ENCODE data around the gene AUTS2. TPM values are rescaled to one million over a fixed set of nuclear protein-coding genes. Genes with fewer than 3 reads are reported as not detected.
A peak's percentile ranks its signal among the peaks of the same experiment; 100 is the strongest.

AUTS2 gene
- total and polyA plus RNA-seq, 11 donors, result 3.4 to 14.0 (median 7.3) TPM

DNA sequence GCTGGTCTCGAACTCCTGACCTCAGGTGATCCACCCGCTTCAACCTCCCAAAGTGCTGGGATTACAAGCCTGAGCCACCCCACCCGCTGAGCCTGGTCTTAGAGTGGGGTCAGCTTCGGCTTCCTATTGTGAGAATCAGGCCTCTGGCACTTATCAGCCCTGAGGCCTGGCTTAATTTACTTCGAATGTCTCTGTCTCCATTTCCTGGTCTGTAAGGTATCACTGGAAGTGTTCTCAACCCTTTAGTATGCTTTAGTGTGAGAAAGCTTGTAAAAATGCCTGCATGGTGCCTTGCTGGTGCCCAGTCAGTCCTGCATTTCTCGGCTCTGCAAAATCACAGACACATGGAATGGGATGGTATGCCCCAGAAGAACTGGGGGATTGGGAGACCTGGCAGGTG is 862.3 kb downstream of the AUTS2 start:
- H3K4me3 ChIP-seq, result no peak overlapping the region
- TF ChIP-seq POLR2A (IDR thresholded peaks at IDR 0.05), result no peak
- TF ChIP-seq, protein P1, sequence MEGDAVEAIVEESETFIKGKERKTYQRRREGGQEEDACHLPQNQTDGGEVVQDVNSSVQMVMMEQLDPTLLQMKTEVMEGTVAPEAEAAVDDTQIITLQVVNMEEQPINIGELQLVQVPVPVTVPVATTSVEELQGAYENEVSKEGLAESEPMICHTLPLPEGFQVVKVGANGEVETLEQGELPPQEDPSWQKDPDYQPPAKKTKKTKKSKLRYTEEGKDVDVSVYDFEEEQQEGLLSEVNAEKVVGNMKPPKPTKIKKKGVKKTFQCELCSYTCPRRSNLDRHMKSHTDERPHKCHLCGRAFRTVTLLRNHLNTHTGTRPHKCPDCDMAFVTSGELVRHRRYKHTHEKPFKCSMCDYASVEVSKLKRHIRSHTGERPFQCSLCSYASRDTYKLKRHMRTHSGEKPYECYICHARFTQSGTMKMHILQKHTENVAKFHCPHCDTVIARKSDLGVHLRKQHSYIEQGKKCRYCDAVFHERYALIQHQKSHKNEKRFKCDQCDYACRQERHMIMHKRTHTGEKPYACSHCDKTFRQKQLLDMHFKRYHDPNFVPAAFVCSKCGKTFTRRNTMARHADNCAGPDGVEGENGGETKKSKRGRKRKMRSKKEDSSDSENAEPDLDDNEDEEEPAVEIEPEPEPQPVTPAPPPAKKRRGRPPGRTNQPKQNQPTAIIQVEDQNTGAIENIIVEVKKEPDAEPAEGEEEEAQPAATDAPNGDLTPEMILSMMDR (IDR thresholded peaks at IDR 0.05), result no peak
- ATAC-seq, result no peak

DNA sequence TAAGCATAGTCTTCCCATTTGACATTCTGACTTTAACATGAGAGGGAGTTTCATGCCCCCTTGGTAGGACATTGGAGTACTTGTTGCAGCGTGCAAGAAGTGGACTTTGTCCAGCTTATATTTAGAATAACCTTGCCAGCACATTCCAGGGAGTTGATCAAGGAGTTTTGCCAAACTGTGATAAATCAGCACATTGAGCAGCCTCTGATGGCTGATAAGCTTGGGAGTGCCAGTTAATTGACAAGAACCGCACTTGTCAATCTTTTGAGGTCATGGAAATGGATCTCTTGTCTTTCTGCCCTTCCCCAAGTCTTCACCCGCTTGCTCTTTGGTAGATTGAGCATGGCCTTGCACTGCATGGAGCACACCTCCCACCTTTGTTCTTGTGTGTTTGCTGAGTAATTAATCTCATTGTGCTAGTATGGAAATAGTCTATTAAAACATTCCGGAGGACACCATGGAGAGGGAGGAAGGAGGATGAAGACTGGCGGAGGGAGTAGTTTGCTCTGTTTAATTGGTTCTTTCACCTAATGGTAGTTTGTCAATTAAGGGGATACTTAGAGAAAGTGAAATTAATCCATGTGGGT is 865.2 kb downstream of the AUTS2 start:
- 86 to 94% (median 90%) methylated on average over 5 of the region's 5 CpGs for WGBS, 4 donors
- TF ChIP-seq, protein P1 (IDR thresholded peaks at IDR 0.05), result no peak
- no peak for TF ChIP-seq POLR2A (IDR thresholded peaks at IDR 0.05)
- intact Hi-C loops (cut with DNase I), result no loop called here
- Histone ChIP-seq H3K4me1 (peaks cover 0 to 9% (median 1%) of the 10 kb centered on the region in 12 donors), H3K27ac (no peak overlapping the region), H3K9me3 (no peaks in the 10 kb centered on the region), H3K36me3 (no peaks in the 10 kb centered on the region), H3K4me3 (no peak overlapping the region), H3K27me3 (no peaks in the 10 kb centered on the region)
- DNase-seq (no peak), ATAC-seq (peak in 1 of 4 donors; percentile 48)

More for the DNA sequence above, 862.3 kb downstream of the AUTS2 start:
- DNase-seq, result no peak
- Histone ChIP-seq H3K9me3 (no peaks in the 10 kb centered on the region), H3K27me3 (no peaks in the 10 kb centered on the region), H3K4me1 (peaks cover 0 to 17% (median 6%) of the 10 kb centered on the region in 12 donors), H3K36me3 (no peaks in the 10 kb centered on the region), H3K27ac (no peak overlapping the region)
- 92 to 98% (median 96%) methylated on average over 6 of the region's 6 CpGs for WGBS, 4 donors
- intact Hi-C loops (cut with DNase I), result no loop called here

DNA sequence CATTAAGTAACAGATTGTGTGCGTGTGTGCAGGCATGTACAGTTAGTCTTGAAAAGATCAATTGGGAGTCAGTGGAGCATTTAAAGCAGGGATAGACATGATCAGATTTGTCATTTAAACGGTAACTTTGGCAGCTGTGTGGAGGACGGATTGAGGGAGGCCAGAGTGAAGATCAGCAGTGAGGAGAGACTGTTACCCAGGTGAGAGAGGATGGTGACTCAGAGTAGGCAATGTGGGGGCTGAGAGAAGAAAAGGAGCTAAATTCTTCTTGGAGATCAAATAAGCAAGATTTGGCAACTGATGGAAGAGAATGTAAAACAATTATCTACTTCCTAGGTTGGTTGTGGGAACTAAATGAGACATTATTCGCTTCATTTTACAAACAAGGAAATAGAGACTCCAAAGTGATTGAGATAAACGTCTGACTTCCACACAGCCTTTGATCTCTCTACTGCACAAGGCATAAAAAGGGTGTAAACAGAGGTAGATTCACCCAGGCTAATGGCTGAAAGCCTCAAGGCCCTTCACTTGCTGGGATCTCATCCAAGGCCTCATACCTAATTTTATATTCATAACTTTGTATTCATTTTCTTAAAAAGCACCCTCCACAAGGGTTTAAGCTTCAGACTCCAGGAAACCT is 868.6 kb downstream of the AUTS2 start:
- no peaks in the 10 kb centered on the region for H3K27me3 ChIP-seq
- no peak for ATAC-seq
- no peak for DNase-seq
- no peaks in the 10 kb centered on the region for H3K9me3 ChIP-seq
- no peak overlapping the region for H3K4me3 ChIP-seq
- no peak overlapping the region for H3K27ac ChIP-seq
- no peaks in the 10 kb centered on the region for H3K36me3 ChIP-seq
- intact Hi-C loops (cut with DNase I), result no loop called here
- TF ChIP-seq, protein P1 (IDR thresholded peaks at IDR 0.05), result no peak
- no peak for TF ChIP-seq POLR2A (IDR thresholded peaks at IDR 0.05)
- WGBS, 4 donors, result 81 to 89% (median 82%) methylated on average over 5 of the region's 5 CpGs
- peaks cover 0 to 4% (median 0%) of the 10 kb centered on the region in 12 donors for H3K4me1 ChIP-seq

DNA sequence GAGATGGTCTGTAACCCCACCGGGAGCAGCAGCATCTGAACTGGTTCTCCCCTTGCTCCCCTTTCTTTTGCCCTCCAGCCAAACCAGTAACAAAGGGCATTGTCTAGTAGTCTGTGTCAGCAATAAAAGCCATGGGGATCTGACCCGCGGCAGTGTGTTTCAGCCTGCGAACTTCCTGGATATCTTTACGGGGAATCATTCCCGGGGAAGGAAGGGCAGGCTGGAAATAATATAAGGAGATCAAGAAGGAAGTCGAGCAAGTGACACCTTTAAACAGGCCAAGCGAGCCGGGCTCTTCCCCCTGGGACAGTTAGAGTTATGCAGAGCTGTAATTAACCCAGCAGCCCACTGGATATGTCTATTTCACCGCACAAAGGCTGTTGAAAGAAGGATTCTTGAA is 872.5 kb downstream of the AUTS2 start:
- ATAC-seq (no peak), DNase-seq (no peak)
- intact Hi-C loops (cut with DNase I), result loop anchor here in 2 of 10 donors (10.0 kb wide), 2 partner anchors 216 to 224 kb away; no protein-coding TSS in a partner anchor
- Histone ChIP-seq H3K4me1 (peaks cover 0 to 14% (median 5%) of the 10 kb centered on the region in 12 donors), H3K27ac (no peak overlapping the region), H3K36me3 (no peaks in the 10 kb centered on the region), H3K27me3 (no peaks in the 10 kb centered on the region), H3K4me3 (no peak overlapping the region), H3K9me3 (no peaks in the 10 kb centered on the region)
- TF ChIP-seq, protein P1 (IDR thresholded peaks at IDR 0.05), result no peak
- no peak for TF ChIP-seq POLR2A (IDR thresholded peaks at IDR 0.05)
- WGBS, 4 donors, result 47 to 64% (median 56%) methylated on average over 10 of the region's 10 CpGs
